Measurements from ENCODE around the gene WDR27.

The WDR27 gene

DNA sequence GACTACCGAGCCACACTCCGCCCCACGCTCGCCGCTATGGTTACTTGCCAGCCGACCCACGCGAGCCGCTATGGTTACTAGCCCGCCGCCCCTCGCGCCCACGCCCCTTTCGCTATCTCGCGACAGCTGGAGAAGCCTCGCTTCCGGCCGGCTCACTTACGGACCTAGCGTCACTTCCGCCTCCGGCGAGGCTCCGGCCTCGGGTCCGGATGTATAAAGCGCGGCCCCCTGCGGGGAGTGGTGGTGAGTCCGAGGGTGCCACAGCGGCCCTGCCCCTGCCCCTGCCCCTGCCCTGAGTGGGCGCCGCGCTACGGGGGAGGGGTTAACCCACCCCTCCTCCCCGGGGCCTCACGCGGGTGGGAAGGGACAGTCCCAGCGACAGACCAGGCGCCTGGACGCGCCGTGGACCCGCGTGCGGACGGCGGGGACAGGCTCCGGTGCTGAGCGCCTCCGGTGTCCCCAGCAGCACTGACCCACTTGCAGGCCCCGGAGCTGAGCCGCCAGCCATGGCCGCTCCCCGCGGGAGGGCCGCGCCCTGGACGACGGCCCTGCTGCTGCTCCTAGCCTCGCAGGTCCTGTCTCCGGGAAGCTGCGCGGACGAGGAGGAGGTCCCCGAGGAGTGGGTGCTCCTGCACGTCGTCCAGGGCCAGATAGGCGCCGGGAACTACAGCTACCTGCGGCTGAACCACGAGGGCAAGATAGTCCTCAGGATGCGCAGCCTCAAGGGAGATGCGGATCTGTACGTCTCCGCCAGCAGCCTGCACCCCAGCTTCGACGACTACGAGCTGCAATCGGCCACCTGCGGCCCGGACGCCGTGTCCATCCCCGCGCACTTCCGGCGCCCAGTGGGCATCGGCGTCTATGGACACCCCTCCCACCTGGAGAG is at the start of gene WDR27, which contains the start of gene C6orf120:
Gene WDR27, minus strand, starts transcription at position 76 of the 886 bp plus-strand sequence. CDS start 13,024 bp downstream, outside the sequence.
Gene C6orf120, plus strand, starts transcription at position 173 of the 886 bp plus-strand sequence. Its CDS starts 334 bp downstream, at position 507.
- TF ChIP-seq, protein P1, sequence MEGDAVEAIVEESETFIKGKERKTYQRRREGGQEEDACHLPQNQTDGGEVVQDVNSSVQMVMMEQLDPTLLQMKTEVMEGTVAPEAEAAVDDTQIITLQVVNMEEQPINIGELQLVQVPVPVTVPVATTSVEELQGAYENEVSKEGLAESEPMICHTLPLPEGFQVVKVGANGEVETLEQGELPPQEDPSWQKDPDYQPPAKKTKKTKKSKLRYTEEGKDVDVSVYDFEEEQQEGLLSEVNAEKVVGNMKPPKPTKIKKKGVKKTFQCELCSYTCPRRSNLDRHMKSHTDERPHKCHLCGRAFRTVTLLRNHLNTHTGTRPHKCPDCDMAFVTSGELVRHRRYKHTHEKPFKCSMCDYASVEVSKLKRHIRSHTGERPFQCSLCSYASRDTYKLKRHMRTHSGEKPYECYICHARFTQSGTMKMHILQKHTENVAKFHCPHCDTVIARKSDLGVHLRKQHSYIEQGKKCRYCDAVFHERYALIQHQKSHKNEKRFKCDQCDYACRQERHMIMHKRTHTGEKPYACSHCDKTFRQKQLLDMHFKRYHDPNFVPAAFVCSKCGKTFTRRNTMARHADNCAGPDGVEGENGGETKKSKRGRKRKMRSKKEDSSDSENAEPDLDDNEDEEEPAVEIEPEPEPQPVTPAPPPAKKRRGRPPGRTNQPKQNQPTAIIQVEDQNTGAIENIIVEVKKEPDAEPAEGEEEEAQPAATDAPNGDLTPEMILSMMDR (IDR thresholded peaks at IDR 0.05), result no peak
- Mint-ChIP-seq H3K4me1 (peaks cover 61% of the 10 kb centered on the region), H3K27ac (peak within 1 kb of the TSS; percentile 88), H3K27me3 (ENCODE audit: low read depth, poor library complexity) (peaks cover 5% of the 10 kb centered on the region), H3K36me3 (ENCODE audit: low read depth) (peaks cover 26% of the 10 kb centered on the region), H3K9me3 (peaks cover 15% of the 10 kb centered on the region), H3K4me3 (peak within 1 kb of the TSS; percentile 96)
- DNase-seq, result peak; percentile 94

DNA sequence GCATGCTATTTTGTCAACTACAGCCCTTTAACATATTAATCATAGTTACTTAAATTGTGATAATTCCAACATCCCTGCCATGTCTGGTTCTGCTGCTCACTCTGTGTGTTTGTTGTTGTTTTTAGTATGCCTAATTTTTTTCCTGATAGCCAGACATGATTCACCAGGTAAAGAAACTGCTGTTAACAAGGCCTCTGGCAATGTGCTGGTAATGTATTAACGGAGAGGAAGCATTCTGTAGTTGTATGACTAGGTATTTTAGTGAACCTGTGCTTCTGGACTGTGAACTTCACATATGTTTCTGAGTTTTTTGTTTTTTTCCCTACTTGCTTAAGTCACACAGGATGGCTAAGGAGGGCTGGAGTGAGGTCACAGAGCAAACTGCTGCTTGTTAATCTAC is 44.7 kb upstream of the WDR27 start:
- DNase-seq, result no peak
- Mint-ChIP-seq H3K27me3 (ENCODE audit: low read depth, poor library complexity) (no peaks in the 10 kb centered on the region), H3K9me3 (peaks cover 27% of the 10 kb centered on the region), H3K27ac (no peak overlapping the region), H3K4me3 (no peak overlapping the region), H3K4me1 (peaks cover 21% of the 10 kb centered on the region), H3K36me3 (ENCODE audit: low read depth) (peaks cover 21% of the 10 kb centered on the region)
- TF ChIP-seq, protein P1 (IDR thresholded peaks at IDR 0.05), result no peak

DNA sequence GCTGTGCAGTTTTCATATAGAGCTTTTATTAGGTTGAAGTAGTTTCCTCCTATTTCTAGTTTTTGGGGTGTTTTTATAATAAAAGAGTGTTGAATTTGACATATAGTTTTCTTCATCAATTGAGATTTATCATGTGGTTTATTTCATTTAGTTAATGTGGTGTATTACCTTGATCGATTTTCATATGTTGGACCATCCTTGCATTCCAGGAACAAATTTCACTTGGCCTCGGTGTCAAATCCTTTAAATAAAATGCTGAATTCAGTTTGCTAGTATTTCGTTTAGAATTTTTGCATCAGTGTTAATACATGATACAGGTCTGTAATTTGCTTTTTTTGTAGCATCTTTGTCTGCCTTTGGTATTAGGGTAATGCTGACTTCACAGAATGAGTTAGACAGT is 43.6 kb upstream of the WDR27 start:
- no peak for DNase-seq
- no peaks in the 10 kb centered on the region for H3K27me3 Mint-ChIP-seq (ENCODE audit: low read depth, poor library complexity)
- H3K9me3 Mint-ChIP-seq, result peaks cover 27% of the 10 kb centered on the region
- TF ChIP-seq, protein P1 (IDR thresholded peaks at IDR 0.05), result no peak
- H3K4me1 Mint-ChIP-seq, result peaks cover 11% of the 10 kb centered on the region
- H3K27ac Mint-ChIP-seq, result no peak overlapping the region
- H3K4me3 Mint-ChIP-seq, result no peak overlapping the region
- H3K36me3 Mint-ChIP-seq (ENCODE audit: low read depth), result peaks cover 21% of the 10 kb centered on the region

DNA sequence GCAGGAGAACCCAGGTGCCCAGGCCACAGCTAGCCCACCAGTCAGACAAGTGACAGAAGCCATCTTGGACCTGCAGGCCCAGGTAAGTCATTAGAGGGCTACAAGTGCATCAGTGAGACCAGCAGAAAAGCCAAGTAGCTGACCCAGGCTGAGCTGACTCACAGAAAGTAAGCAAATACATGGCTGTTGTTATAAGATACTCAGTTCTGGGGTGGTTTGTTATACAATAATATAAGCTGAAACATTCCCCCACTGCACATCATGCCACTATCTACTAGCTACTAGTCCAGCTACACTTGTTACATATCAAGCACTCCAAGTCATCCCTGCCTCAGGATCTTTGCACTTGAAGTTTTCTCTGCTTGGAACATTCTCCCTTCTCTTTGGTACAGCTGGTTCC is 39.5 kb upstream of the WDR27 start:
- Mint-ChIP-seq H3K4me3 (no peak overlapping the region), H3K4me1 (peaks cover 10% of the 10 kb centered on the region), H3K27me3 (ENCODE audit: low read depth, poor library complexity) (peaks cover 6% of the 10 kb centered on the region), H3K36me3 (ENCODE audit: low read depth) (peaks cover 4% of the 10 kb centered on the region), H3K27ac (no peak overlapping the region), H3K9me3 (peaks cover 18% of the 10 kb centered on the region)
- no peak for DNase-seq
- TF ChIP-seq, protein P1 (IDR thresholded peaks at IDR 0.05), result no peak

DNA sequence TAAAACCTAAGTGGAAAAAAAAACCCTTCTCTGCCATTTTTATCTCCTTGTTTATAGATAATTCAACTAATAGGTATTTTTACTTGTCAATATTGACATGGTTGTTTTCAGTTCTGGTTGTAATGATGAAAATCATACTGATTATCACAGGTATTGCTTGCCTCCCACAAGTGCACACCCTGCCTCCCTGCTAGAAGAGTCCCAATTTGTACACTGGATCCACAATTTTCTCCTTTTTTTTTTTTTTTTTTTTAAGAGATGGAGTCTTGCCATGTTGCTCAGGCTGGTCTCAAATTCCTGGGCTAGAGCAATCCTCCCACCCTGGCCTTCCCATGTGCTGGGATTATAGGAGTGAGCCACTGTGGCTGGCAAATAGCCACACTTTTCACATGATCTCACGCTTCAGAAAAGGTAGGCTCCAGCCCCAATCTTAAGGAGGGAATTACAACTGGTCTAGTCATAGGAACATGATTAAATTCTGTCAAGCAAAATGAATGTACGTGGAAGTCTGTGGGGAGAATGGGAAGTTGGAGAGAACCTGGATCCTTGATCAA is 37.2 kb upstream of the WDR27 start:
- H3K4me3 Mint-ChIP-seq, result no peak overlapping the region
- DNase-seq, result no peak
- H3K4me1 Mint-ChIP-seq, result peaks cover 10% of the 10 kb centered on the region
- H3K9me3 Mint-ChIP-seq, result peaks cover 19% of the 10 kb centered on the region
- TF ChIP-seq, protein P1 (IDR thresholded peaks at IDR 0.05), result no peak
- H3K27me3 Mint-ChIP-seq (ENCODE audit: low read depth, poor library complexity), result peaks cover 18% of the 10 kb centered on the region
- H3K27ac Mint-ChIP-seq, result no peak overlapping the region
- no peaks in the 10 kb centered on the region for H3K36me3 Mint-ChIP-seq (ENCODE audit: low read depth)

All from nephron progenitor cell (in vitro differentiated cells).